ENCODE results near the gene ENPP1.

The ENPP1 gene

GRCh38 chr6:131861381-131861780, 53.6 kb downstream of the ENPP1 start:
- peak overlapping the region; percentile 76 for H2BK120ac ChIP-seq (ENCODE audit: low read depth, low read length)
- no CpG with 5 or more reads among the region's 1 CpG for WGBS (ENCODE audit: extremely low coverage, insufficient coverage, low lambda C conversion rate)
- H2BK5ac ChIP-seq (ENCODE audit: low read length), result peak overlapping the region; percentile 79
- H3K4ac ChIP-seq (ENCODE audit: low read depth, low read length), result no peak overlapping the region
- H3K4me3 ChIP-seq (ENCODE audit: low read length), result no peak overlapping the region
- no peaks in the 10 kb centered on the region for H3K36me3 ChIP-seq (ENCODE audit: control insufficient read depth, insufficient read depth, low read length)
- peak overlapping the region; percentile 62 for H2AK5ac ChIP-seq (ENCODE audit: low read length)
- no peak overlapping the region for H3K27ac ChIP-seq (ENCODE audit: low read depth, low read length)
- H3K4me1 ChIP-seq (ENCODE audit: control insufficient read depth, low read depth, low read length), result peaks cover 4% of the 10 kb centered on the region
- no peak overlapping the region for H3K23ac ChIP-seq (ENCODE audit: low read length)
- H3K9ac ChIP-seq (ENCODE audit: low read length), result no peak overlapping the region
- no peaks in the 10 kb centered on the region for H3K79me2 ChIP-seq (ENCODE audit: control insufficient read depth, insufficient read depth, low read length)
- H3K18ac ChIP-seq (ENCODE audit: low read length), result peak overlapping the region; percentile 60
- no peaks in the 10 kb centered on the region for H3K79me1 ChIP-seq (ENCODE audit: low read length)
- no peak overlapping the region for H4K5ac ChIP-seq (ENCODE audit: low read length)
- no peak for DNase-seq
- peak overlapping the region; percentile 75 for H3K56ac ChIP-seq (ENCODE audit: low read length)
- no peaks in the 10 kb centered on the region for H3K27me3 ChIP-seq (ENCODE audit: insufficient read depth, low read length, poor library complexity)
- no peak overlapping the region for H3K4me2 ChIP-seq (ENCODE audit: low read length)
- H2BK15ac ChIP-seq (replicated peaks; ENCODE audit: low read depth), result peak overlapping the region; percentile 36
- H4K8ac ChIP-seq (ENCODE audit: low read depth, low read length), result no peak overlapping the region

GRCh38 chr6:131862476-131862875, 54.7 kb downstream of the ENPP1 start:
- Histone ChIP-seq H3K18ac (ENCODE audit: low read length) (peak overlapping the region; percentile 80), H2BK15ac (replicated peaks; ENCODE audit: low read depth) (peak overlapping the region; percentile 39), H3K36me3 (ENCODE audit: control insufficient read depth, insufficient read depth, low read length) (no peaks in the 10 kb centered on the region), H3K79me2 (ENCODE audit: control insufficient read depth, insufficient read depth, low read length) (no peaks in the 10 kb centered on the region), H3K9ac (ENCODE audit: low read length) (no peak overlapping the region), H3K4me1 (ENCODE audit: control insufficient read depth, low read depth, low read length) (peaks cover 4% of the 10 kb centered on the region), H2BK120ac (ENCODE audit: low read depth, low read length) (peak overlapping the region; percentile 76), H3K27me3 (ENCODE audit: insufficient read depth, low read length, poor library complexity) (no peaks in the 10 kb centered on the region), H2BK5ac (ENCODE audit: low read length) (peak overlapping the region; percentile 55), H3K56ac (ENCODE audit: low read length) (peak overlapping the region; percentile 67), H4K8ac (ENCODE audit: low read depth, low read length) (no peak overlapping the region), H3K4me2 (ENCODE audit: low read length) (no peak overlapping the region), H3K23ac (ENCODE audit: low read length) (no peak overlapping the region), H3K4me3 (ENCODE audit: low read length) (no peak overlapping the region), H2AK5ac (ENCODE audit: low read length) (peak overlapping the region; percentile 19), H4K5ac (ENCODE audit: low read length) (peak overlapping the region; percentile 75), H3K79me1 (ENCODE audit: low read length) (no peaks in the 10 kb centered on the region), H3K4ac (ENCODE audit: low read depth, low read length) (no peak overlapping the region), H3K27ac (ENCODE audit: low read depth, low read length) (no peak overlapping the region)
- DNase-seq, result peak; percentile 18
- WGBS (ENCODE audit: extremely low coverage, insufficient coverage, low lambda C conversion rate), result no CpG with 5 or more reads among the region's 5 CpGs

GRCh38 chr6:131867744-131868143, 59.9 kb downstream of the ENPP1 start:
- H3K4me1 ChIP-seq (ENCODE audit: control insufficient read depth, low read depth, low read length), result no peaks in the 10 kb centered on the region
- WGBS (ENCODE audit: extremely low coverage, insufficient coverage, low lambda C conversion rate), result no CpG with 5 or more reads among the region's 1 CpG
- no peak overlapping the region for H3K23ac ChIP-seq (ENCODE audit: low read length)
- H2BK5ac ChIP-seq (ENCODE audit: low read length), result no peak overlapping the region
- H3K36me3 ChIP-seq (ENCODE audit: control insufficient read depth, insufficient read depth, low read length), result no peaks in the 10 kb centered on the region
- no peak overlapping the region for H3K4me3 ChIP-seq (ENCODE audit: low read length)
- H3K56ac ChIP-seq (ENCODE audit: low read length), result no peak overlapping the region
- DNase-seq, result peak; percentile 70
- no peaks in the 10 kb centered on the region for H3K79me2 ChIP-seq (ENCODE audit: control insufficient read depth, insufficient read depth, low read length)
- H3K4ac ChIP-seq (ENCODE audit: low read depth, low read length), result no peak overlapping the region
- H3K18ac ChIP-seq (ENCODE audit: low read length), result no peak overlapping the region
- H3K79me1 ChIP-seq (ENCODE audit: low read length), result no peaks in the 10 kb centered on the region
- H3K9ac ChIP-seq (ENCODE audit: low read length), result no peak overlapping the region
- H2BK120ac ChIP-seq (ENCODE audit: low read depth, low read length), result no peak overlapping the region
- no peak overlapping the region for H4K5ac ChIP-seq (ENCODE audit: low read length)
- no peak overlapping the region for H2AK5ac ChIP-seq (ENCODE audit: low read length)
- H3K27ac ChIP-seq (ENCODE audit: low read depth, low read length), result no peak overlapping the region
- H3K27me3 ChIP-seq (ENCODE audit: insufficient read depth, low read length, poor library complexity), result no peaks in the 10 kb centered on the region
- no peak overlapping the region for H2BK15ac ChIP-seq (replicated peaks; ENCODE audit: low read depth)
- no peak overlapping the region for H4K8ac ChIP-seq (ENCODE audit: low read depth, low read length)
- H3K4me2 ChIP-seq (ENCODE audit: low read length), result no peak overlapping the region

- Histone ChIP-seq H2AK5ac (ENCODE audit: low read length) (no peak overlapping the region), H3K56ac (ENCODE audit: low read length) (no peak overlapping the region), H2BK15ac (replicated peaks; ENCODE audit: low read depth) (no peak overlapping the region), H4K8ac (ENCODE audit: low read depth, low read length) (no peak overlapping the region), H3K27ac (ENCODE audit: low read depth, low read length) (no peak overlapping the region), H3K4ac (ENCODE audit: low read depth, low read length) (no peak overlapping the region), H3K79me1 (ENCODE audit: low read length) (no peaks in the 10 kb centered on the region), H4K5ac (ENCODE audit: low read length) (no peak overlapping the region), H3K4me3 (ENCODE audit: low read length) (no peak overlapping the region), H3K23ac (ENCODE audit: low read length) (no peak overlapping the region), H3K27me3 (ENCODE audit: insufficient read depth, low read length, poor library complexity) (no peaks in the 10 kb centered on the region), H3K18ac (ENCODE audit: low read length) (no peak overlapping the region), H3K79me2 (ENCODE audit: control insufficient read depth, insufficient read depth, low read length) (no peaks in the 10 kb centered on the region), H2BK120ac (ENCODE audit: low read depth, low read length) (no peak overlapping the region), H3K36me3 (ENCODE audit: control insufficient read depth, insufficient read depth, low read length) (no peaks in the 10 kb centered on the region), H2BK5ac (ENCODE audit: low read length) (no peak overlapping the region), H3K9ac (ENCODE audit: low read length) (no peak overlapping the region), H3K4me1 (ENCODE audit: control insufficient read depth, low read depth, low read length) (no peaks in the 10 kb centered on the region), H3K4me2 (ENCODE audit: low read length) (no peak overlapping the region)
- no peak for DNase-seq
- 100% methylated on average over 1 of the region's 3 CpGs for WGBS (ENCODE audit: extremely low coverage, insufficient coverage, low lambda C conversion rate)
Measured at GRCh38 chr6:131868836-131869235, 61.0 kb downstream of the ENPP1 start.

- no CpG with 5 or more reads among the region's 1 CpG for WGBS (ENCODE audit: extremely low coverage, insufficient coverage, low lambda C conversion rate)
- H3K56ac ChIP-seq (ENCODE audit: low read length), result no peak overlapping the region
- H3K4me2 ChIP-seq (ENCODE audit: low read length), result no peak overlapping the region
- no peak overlapping the region for H3K9ac ChIP-seq (ENCODE audit: low read length)
- H3K18ac ChIP-seq (ENCODE audit: low read length), result no peak overlapping the region
- H4K5ac ChIP-seq (ENCODE audit: low read length), result no peak overlapping the region
- no peak overlapping the region for H2BK120ac ChIP-seq (ENCODE audit: low read depth, low read length)
- H3K79me2 ChIP-seq (ENCODE audit: control insufficient read depth, insufficient read depth, low read length), result no peaks in the 10 kb centered on the region
- H2BK15ac ChIP-seq (replicated peaks; ENCODE audit: low read depth), result no peak overlapping the region
- H3K27ac ChIP-seq (ENCODE audit: low read depth, low read length), result no peak overlapping the region
- H3K79me1 ChIP-seq (ENCODE audit: low read length), result no peaks in the 10 kb centered on the region
- no peak overlapping the region for H2AK5ac ChIP-seq (ENCODE audit: low read length)
- H3K36me3 ChIP-seq (ENCODE audit: control insufficient read depth, insufficient read depth, low read length), result no peaks in the 10 kb centered on the region
- H3K4me3 ChIP-seq (ENCODE audit: low read length), result no peak overlapping the region
- no peak overlapping the region for H2BK5ac ChIP-seq (ENCODE audit: low read length)
- H3K4ac ChIP-seq (ENCODE audit: low read depth, low read length), result no peak overlapping the region
- DNase-seq, result no peak
- H3K4me1 ChIP-seq (ENCODE audit: control insufficient read depth, low read depth, low read length), result no peaks in the 10 kb centered on the region
- no peaks in the 10 kb centered on the region for H3K27me3 ChIP-seq (ENCODE audit: insufficient read depth, low read length, poor library complexity)
- no peak overlapping the region for H4K8ac ChIP-seq (ENCODE audit: low read depth, low read length)
- H3K23ac ChIP-seq (ENCODE audit: low read length), result no peak overlapping the region
Measured at GRCh38 chr6:131875647-131876046, 67.8 kb downstream of the ENPP1 start.

GRCh38 chr6:131876545-131876944, 68.7 kb downstream of the ENPP1 start:
- Histone ChIP-seq H3K27ac (ENCODE audit: low read depth, low read length) (no peak overlapping the region), H3K79me2 (ENCODE audit: control insufficient read depth, insufficient read depth, low read length) (no peaks in the 10 kb centered on the region), H3K4me1 (ENCODE audit: control insufficient read depth, low read depth, low read length) (no peaks in the 10 kb centered on the region), H3K4ac (ENCODE audit: low read depth, low read length) (no peak overlapping the region), H2AK5ac (ENCODE audit: low read length) (no peak overlapping the region), H3K27me3 (ENCODE audit: insufficient read depth, low read length, poor library complexity) (no peaks in the 10 kb centered on the region), H3K79me1 (ENCODE audit: low read length) (no peaks in the 10 kb centered on the region), H4K8ac (ENCODE audit: low read depth, low read length) (no peak overlapping the region), H4K5ac (ENCODE audit: low read length) (no peak overlapping the region), H3K4me2 (ENCODE audit: low read length) (no peak overlapping the region), H2BK120ac (ENCODE audit: low read depth, low read length) (no peak overlapping the region), H3K18ac (ENCODE audit: low read length) (no peak overlapping the region), H2BK15ac (replicated peaks; ENCODE audit: low read depth) (no peak overlapping the region), H3K23ac (ENCODE audit: low read length) (no peak overlapping the region), H2BK5ac (ENCODE audit: low read length) (no peak overlapping the region), H3K9ac (ENCODE audit: low read length) (no peak overlapping the region), H3K4me3 (ENCODE audit: low read length) (no peak overlapping the region), H3K36me3 (ENCODE audit: control insufficient read depth, insufficient read depth, low read length) (no peaks in the 10 kb centered on the region), H3K56ac (ENCODE audit: low read length) (no peak overlapping the region)
- no peak for DNase-seq

Data from mesendoderm (in vitro differentiated cells).